Cardiac septum (tissue), 1 donor: ENCODE measurements around the gene ALDH9A1. TPM values are rescaled to one million over a fixed set of nuclear protein-coding genes. Genes with fewer than 3 reads are reported as not detected.
"Not testable (repeated sequence)": the region's sequence is repeated elsewhere in the genome, so short reads cannot be mapped to it uniquely, and the experiment has no call there.

Experiments
- DNase-seq: peaks from one replicate; pipeline ENCODE4 v3.0.0-alpha.2; 2020; ENCODE audit warnings: low spot score
- intact Hi-C: fragments of 100-400 bp; cut with DNase I; formaldehyde crosslinking; loops from one replicate; pipeline ENCODE4 v1.14.0; 2022
- total RNA-seq: library from RNA; stranded (reverse); fragmentation: NEBNext Ultra II Directional; extraction: Animal tissue kit (Norgen Biotek cat#: 25700); gene quantifications from one replicate; pipeline ENCODE4 v1.2.1, GENCODE V29; 2021
- donor health status: DM: no; HTN: no; CAD: no.

ALDH9A1 gene
- total RNA-seq, 1 donor from 2014 or later: 61.3 TPM

DNA sequence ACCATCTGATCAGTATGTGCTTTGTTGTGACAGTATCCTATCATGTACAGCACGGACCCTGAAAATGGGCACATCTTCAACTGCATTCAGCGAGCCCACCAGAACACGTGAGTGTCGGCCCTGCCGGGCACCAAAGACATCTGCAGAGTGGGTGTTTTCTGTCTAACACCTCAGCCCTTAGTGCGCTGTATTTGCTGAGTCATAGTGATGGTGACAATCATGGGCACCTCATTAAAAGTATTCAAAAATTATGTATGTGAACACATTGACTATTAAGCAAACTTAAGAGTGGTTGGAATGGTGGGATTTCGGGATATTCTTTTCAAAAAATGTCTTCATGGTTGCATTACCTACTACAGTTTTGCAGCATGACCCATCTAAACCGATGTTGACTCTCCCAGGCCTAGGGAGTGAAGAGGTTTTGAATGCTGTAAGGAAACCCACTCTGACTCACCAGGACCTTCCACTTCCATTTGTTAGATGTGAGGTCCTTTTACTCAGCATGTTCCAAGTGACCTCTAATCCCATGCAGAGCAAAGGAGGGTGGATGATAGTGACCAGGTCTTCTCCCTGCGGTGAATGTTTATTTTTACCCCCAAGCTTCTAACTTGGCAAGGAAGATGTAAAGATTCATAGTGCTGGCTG lies 47.3 kb downstream of the ALDH9A1 start:
- no peak for DNase-seq
- intact Hi-C loops: no loop called here

DNA sequence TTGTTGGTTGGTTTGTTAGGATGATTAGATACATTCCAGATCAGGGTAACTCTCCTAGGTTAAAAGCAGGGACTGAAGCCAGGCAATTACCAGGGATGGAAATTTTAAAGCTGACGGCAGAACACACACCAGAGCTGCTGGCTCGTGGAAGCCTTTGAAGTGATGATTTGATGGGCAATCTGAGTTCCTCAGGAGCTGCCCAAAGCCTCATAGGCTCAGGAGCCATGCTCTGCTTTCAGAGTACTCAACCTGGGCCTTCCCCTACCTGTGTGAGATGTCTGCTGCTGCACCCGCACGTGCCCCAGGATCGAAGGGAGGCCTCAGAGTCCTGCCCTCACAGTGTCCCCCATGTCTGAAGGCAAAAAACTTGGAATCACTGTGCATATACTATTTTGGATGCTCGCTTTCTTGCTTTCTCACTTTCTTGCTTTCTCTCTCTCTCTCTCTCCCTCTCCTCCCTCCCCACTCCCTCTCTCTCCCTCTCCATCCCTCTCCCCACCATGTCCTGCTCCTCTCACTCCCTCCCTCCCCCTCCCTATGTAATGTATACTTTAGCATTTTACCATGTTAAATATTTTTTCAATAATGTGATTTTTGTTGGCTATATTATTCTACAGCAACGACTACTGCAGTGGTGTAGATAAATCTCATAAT lies 49.3 kb downstream of the ALDH9A1 start:
- intact Hi-C loops: no loop called here
- no peak for DNase-seq

DNA sequence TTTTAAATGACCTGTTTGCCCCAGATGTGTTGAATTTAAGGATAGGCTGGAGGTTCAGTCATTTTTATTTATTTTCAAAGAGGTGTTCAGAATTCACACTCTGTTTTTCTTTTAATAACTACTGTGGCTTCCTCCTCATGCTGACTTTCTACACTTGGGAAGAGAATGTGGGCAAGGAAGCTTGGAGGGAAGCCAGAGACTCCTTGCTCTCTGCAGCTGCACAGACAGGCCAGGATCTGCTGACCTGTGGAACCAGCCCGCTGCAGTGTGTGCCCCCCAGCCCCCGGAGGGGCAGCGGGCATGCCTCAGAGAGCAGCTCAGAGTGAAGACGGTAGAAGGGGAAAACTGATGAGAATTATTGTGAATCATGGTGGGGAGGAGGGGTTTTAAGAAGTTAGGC lies 50.4 kb downstream of the ALDH9A1 start:
- no peak for DNase-seq
- intact Hi-C loops: no loop called here

DNA sequence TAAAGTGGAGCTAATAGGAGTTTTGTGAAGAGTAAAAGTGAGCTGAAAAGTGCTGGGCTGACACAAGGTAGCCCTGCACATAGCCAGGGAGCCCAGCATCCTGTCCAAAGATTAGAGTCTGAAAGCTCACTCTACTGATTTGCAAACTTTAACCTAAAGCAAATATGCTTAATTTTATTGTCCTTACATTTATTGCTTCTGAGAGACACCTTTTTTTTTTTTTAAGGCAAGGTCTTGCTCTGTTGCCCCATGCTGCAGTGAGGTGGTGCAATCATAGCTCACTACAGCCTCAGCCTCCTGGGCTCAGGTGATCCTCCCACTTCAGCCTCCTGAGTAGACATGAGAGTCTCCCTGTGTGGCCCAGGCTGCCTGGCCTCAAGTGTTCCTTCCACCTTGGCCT lies 50.8 kb downstream of the ALDH9A1 start:
- intact Hi-C loops: no loop called here
- DNase-seq: no peak

DNA sequence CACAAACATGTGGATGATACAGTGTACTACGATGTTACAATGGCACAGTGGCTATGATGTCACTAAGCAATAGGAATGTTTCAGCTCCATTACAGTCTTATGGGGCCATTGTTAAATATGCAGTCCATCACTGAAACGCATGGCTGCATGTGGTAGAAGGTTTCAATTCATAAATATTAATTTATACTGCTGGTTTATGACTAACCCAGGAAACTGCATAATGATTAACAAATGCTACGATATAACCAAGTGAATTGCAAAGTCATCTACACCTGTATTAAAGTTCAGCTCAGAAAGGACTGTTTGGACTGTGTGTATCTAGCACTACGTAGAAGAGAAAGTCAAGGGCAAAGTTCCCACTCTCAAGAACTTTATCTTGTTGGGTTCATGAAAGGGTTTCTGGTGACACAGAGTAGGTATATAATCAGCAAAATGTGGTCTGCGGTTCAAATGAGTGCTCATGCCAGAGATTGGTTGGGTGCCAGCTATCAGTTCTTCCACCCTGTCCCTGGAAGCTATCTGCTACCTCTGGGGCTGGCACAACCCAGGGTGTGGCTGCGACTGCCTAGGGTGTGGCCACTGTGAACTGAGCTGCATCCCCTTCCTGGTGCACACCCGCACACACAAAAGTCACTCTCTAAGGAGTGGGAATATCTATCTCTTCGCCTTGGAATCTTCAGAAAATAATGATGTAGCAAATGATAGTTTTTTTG lies 52.6 kb downstream of the ALDH9A1 start:
- intact Hi-C loops: no loop called here
- DNase-seq: no peak

DNA sequence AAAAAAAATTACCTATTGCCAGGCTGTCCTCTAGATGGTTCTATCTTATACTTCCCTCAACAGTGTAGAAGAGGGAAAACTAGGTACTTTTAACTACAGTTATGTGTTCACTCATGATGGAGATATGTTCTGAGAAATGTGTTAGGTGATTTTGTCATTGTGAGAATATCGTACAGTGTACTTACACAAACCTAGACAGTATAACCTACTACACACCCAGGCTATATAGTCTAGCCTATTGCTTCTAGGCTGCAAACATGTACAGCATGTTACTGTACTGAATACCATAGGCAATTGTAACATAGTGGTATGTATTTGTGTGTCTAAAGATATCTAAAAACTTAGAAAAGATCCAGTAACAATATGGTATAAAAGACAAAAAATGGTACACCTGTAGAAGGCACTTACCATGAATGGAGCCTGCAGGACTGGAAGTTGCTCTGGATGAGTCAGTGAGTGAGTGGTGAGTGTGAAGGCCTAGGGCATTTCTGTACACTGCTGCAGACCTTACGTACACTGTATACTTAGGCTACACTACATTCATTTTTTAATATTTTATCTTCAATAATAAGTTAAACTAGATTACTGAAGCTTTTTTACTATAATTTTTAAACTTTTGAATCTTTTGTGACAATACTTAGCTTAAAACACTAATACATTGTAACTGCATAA lies 54.2 kb downstream of the ALDH9A1 start:
- intact Hi-C loops: no loop called here
- no peak for DNase-seq

DNA sequence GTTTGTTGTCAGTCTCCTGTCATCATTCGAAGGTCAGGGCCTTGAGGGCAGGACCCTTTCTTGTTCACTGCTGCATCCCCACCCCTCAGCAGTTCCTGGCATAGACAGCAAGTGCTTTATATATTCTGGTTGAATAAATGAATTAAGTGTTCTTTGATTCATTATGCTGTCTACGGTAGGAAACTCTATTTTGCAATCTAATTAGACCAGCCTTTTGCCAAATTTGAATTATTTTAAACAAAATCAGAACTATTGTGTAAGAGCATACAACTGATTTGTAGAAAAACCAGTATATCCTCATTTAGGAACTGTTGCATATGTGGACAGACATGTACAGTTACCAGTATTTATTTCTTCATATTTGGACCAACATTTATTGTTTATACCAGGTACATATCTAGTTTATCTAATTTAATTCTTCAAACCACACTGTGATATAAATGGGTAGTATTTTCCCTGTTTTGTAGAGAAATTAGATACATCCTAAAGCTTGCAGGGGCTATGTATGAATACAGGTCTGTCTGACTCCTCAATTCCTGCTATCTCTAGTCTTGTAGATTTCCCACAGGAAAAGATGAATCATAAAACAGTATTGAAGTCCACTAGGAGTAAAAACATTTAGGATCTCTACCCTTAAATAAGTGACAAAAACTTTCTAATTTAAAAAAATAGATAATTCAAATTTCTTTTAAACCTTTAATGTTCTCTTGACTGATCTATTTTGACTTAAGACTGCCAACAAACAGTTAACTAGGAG lies 57.0 kb downstream of the ALDH9A1 start:
- intact Hi-C loops: no loop called here
- DNase-seq: no peak

DNA sequence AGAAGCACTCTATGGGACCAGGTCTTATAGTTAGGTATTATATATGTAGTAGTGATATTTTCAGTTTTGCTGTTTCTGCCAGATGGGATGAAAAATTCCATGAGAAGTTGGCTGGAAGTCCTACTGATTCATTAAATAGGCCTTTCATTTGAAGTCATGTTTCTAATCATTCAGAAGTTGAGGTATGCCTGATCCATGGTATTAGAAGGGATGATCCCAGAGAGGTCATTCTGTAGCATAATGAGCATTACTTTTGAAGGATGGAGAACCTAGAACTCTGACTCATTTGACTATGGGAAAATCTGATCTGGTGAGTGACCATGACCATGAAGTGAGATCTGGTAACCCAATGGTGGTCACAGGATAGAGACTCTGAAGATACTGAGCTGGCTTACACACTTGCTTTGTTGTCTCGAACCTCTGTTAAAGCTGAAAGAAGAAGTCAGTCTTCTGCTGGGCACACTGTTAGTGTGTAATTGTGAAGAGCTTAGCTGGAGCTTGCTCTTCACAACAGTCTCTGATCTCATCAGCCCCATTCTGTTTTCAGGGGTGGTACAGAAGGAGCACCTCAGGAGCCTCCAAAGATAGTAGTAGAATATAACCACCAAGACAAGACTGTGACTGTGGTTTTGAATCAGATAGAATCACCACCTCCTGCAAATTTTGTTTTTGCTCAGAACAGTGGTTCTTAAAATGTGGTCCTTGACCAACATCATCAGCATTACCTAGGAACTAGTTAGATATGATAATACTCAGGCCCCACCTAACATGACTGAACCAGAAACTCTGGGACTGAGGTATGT lies 58.3 kb downstream of the ALDH9A1 start:
- intact Hi-C loops: loop anchor here (5.0 to 10.0 kb wide), 2 partner anchors 127 to 255 kb away; partner anchors contain the start of gene TMCO1
- DNase-seq: no peak

DNA sequence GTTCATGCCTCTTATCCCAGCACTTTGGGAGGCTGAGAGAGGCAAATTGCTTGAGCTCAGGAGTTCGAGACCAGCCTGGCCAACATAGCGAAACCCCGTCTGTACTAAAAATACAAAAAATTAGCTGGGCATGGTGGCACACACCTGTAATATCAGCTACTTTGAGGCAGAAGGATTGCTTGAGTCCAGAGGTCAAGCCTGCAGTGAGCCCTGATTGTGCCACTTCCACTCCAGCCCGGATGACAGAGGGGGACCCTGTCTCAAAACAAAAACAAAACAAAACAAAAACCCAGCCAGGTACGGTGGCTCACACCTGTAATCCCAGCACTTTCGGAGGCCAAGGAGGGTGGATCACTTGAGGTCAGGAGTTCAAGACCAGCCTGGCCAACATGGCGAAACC lies 60.2 kb downstream of the ALDH9A1 start:
- DNase-seq: not testable (repeated sequence)
- intact Hi-C loops: loop anchor here (5.0 to 10.0 kb wide), 2 partner anchors 129 to 257 kb away; partner anchors contain the start of gene TMCO1

DNA sequence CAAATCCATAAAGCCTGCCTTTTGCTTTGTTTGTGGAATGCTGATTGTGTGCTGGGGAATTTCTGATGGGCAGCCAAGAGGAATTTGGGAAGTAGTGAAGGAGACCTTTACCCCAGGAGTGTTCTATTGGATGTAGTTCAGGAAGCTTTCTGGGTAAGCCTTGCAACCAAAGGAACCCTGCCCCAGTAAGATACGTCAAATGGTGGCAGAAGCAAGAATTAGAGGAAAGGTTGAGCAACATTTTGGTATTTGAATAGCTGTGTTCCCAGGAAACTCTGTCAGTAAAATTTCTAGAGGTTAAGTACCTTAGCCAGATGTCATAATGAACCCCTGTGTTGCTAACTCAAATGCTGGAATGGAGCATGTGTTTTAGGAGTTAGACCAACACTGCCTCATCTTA lies 60.9 kb downstream of the ALDH9A1 start:
- intact Hi-C loops: loop anchor here (5.0 to 10.0 kb wide), 2 partner anchors 130 to 257 kb away; partner anchors contain the start of gene TMCO1

DNA sequence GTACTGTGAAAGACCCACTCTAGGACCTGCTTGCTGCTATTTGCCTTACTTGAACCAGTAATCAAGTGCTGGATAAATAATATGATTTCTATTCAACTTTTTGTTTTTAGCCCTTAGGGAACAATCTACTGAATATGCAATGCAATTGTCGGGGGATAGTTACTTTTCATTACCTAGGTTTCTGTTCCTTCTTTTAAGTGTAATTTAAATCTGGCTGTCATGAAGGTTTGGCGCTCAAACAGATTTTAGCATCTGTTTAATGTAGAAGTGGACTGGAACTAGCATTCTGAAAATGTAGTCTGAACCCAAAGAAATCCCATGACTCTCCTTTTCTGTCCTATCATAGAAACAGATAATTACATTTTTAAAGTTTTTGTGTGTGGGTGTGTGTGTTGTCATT lies 62.5 kb downstream of the ALDH9A1 start:
- no peak for DNase-seq
- intact Hi-C loops: loop anchor here (5.0 to 10.0 kb wide), 2 partner anchors 131 to 259 kb away; partner anchors contain the start of gene TMCO1

More for the DNA sequence above, 60.9 kb downstream of the ALDH9A1 start:
- DNase-seq: no peak

DNA sequence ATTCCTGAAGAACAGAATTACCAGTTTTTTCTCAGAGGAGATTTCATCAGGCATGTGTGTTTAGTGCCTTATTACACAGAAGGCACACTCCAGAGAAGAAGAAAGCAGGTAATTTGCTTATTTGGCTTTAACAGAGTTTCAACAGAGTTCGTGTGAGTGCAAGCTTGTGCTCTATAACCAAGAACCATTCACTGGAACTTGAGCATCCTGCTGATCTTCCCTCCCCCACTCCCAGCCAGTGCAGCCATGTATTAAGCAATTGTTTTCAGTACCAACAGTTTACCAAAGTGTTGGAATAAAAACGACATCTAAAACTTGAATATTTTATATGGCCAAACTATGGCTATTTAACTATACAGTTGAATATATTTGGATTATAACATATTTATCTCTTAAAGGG lies 63.0 kb downstream of the ALDH9A1 start:
- DNase-seq: no peak
- intact Hi-C loops: loop anchor here (5.0 to 10.0 kb wide), 2 partner anchors 132 to 259 kb away; partner anchors contain the start of gene TMCO1

DNA sequence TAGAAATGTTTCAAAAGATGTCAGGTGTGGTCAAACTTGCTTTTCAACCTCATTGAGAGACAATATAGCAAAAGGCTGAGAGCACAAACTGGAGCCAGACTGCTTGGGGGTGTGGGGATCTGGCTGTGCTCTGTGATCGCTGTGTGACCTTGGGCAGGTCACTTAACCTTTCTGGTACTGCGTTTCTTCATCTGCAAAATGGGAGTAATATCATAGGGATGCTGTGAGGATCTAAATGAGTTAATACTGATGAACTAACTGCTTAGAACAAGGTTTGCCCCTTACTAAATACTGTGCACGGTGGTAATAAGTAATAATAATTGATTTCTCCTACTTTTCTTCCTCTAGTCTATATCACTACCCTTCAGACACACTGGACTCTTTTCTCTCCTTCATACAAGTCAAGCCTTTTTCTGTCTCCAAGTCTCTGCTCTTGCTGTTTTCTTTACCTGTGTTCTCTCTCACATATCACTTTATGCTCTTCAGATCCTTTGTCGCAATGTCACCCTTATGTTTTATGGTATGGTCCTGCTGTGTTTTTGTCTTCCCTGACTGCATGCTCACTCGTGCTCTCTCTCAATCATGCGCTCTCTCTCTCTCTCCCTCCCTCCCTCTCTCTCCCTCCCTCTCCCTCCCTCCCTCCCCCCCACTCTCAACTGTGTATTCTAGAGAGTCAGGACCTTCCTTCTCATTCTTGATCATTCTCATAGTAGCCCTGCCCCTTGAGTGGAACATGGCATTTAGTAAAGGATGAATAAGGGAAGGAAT lies 64.0 kb downstream of the ALDH9A1 start:
- DNase-seq: no peak
- intact Hi-C loops: loop anchor here (10.0 kb wide), 1 partner anchor 260 kb away; no protein-coding TSS in a partner anchor

DNA sequence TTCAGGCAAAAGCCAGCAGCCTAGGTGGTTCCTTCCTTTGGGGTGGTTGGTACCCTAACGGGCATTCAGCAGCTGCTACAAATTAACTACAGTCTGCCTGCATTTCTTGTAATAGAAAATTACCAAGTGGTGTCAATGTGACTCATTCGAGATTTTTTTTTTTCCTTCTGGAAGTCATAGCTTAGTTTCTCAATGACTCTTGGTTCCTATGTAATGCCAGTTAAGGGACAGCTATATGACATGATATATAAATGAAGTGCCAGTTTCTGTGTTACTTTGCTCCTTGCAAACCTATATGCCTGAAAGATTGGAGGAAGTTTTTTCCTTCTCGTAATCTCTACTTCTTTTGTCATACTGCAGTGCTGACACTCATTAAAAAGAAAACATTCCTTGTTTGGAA lies 64.7 kb downstream of the ALDH9A1 start:
- DNase-seq: no peak
- intact Hi-C loops: loop anchor here (2.0 to 10.0 kb wide), 3 partner anchors 65 to 261 kb away; partner anchors contain the start of gene ALDH9A1

DNA sequence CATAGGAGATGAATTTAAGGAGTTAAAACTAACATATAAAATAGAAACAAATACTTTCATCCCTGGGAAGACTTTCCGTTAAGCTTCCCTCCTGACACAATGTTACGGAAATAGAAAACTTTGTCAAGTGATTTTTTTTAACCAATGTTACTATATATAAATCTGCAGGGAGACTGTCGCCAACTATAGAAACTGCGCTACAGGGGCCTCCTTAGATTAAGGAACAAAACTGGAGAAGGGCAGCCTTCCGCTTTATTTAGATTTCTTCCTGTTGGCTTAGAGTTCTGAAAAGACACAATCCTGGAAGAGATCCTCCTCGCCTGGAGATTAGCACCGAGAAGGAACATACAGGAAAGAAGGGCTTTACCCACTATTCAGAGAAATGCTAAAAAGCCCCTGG lies 65.9 kb downstream of the ALDH9A1 start:
- intact Hi-C loops: loop anchor here (2.0 to 10.0 kb wide), 3 partner anchors 66 to 262 kb away; partner anchors contain the start of gene ALDH9A1

DNA sequence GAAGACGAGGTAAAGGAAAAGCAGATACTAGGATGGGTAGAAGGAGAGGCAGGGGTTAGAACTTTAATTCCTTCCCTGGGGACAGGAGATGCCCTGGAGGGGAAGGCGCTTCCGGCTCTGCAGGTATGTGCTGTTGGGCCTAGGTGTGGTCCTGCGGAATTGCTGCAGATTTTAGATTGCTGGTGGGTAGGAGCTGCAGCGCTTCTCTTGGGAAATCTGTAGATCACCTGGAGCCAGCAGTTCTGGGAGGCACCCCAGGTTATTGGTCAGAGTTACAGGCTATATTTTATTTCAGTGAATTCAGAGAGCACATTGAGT lies 66.3 kb downstream of the ALDH9A1 start:
- no peak for DNase-seq
- intact Hi-C loops: loop anchor here (2.0 to 10.0 kb wide), 3 partner anchors 67 to 263 kb away; partner anchors contain the start of gene ALDH9A1

More for the DNA sequence above, 65.9 kb downstream of the ALDH9A1 start:
- no peak for DNase-seq
